ENCODE measurements around the gene CFAP299.
A peak's percentile ranks its signal among the peaks of the same experiment; 100 is the strongest.

The CFAP299 gene

DNA sequence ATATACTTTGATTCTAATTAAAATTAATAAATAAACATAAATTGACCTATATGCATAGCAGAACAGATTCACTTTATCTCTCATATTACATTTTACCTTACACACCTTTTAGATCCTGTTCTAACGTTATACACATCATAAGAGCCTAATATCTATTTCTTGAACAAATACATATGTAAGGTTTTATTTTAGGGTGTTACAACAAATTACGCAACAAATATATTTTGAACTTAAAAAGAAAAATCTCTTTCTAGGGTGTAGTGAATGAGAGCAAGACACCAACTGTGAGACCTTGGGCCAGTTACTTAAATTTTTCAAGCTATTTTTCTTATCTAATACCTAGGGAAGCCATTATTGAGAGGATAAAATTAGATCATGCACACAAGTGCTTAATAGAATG, 191.2 kb downstream of the CFAP299 start:
- no peak for DNase-seq (ENCODE audit: low read depth)

DNA sequence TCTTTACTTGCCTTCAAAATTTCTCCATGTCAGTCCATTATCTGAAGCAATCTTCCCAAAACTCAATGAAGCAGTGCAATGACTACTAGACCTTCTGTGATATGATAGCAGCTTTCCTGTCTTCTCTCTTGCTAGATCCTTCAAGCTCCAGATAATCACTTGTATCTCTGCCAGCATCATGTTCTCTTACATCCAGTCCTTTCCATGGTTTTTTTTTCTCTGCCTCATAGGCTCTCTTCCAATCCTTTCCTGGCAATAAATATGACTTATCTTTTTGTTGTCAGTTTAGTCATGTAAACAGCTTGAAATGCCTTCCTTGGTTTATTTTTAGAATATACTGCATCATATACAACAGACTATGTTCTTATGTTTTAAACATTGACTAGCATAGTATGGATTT, 193.5 kb downstream of the CFAP299 start:
- DNase-seq (ENCODE audit: low read depth) = no peak

DNA sequence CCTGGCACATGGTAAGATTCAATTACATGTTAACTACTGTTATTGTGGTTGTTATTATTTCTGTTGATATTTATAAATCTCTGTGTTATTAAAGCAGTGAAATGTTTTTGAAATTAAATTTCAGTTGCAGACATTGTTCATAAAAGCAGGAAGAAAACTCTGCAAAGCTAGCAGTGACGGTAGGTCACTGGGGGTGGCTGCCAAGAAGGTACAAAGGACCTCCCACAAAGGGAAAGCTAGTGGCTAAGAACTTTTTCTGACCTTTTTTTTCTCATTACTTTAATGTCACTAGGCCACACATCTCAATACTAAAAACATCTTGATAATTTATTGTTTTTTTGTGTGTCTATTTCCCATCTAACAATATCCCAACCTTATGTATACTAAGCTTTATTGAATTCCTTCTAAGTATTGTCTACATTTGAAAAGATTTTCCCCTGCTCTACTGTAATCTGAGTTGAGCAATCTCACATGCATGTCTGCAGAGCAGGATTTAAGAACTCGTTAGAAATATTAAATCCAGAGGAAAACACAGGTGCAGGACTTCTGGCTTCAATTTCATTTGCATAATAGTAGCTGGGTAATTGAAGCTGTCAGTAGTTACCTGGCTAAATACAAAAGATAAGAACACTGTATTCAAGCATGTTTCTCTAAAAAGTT, 197.3 kb downstream of the CFAP299 start:
- no peak for DNase-seq (ENCODE audit: low read depth)

DNA sequence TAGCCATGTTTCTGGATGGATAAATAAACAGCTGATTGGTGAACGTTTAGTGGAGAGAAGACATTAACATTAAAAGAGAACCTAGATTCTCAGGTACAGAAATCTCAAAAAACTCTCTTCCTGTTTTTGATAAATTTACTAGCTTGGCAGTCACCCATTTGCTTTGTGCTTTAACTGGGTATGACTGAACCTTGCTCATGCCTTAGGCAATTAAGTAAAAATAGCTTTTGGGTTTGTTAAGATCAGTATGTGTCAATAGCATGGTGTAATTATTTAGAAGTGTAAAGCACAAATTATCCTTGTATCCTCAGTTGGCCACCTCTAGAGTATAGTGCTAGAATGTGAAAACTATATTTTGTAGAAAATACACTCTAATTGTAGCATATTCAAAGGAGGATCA, 200.0 kb downstream of the CFAP299 start:
- no peak for DNase-seq (ENCODE audit: low read depth)

DNA sequence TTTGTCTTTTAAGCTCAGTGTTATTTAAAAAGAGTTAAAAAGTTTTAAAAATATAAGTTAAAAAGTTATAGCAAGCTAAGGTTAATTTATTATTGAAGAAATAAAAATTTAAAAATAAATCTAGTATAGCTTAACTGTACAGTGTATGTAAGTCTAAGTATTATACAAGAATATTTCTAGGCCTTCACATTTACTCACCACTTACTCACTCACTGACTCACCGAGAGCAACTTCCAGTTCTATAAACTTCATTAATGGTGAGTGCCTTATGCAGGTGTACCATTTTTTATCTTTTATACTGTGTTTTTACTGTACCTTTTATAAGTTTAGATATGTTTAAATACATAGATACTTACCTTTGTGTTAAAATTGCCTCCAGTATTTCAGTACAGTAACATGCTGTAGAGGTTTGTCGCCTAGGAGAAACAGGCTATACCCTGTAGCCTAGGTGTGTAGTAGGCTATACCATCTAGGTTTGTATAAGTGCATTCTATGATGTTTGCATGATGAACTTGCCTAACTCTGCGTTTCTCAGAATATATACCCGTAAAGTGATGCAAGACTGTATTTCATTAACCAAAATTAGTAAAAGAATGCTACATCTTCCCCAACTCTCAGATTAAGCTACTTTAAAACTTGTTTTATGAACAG, 202.9 kb downstream of the CFAP299 start:
- peak; percentile 4 for DNase-seq (ENCODE audit: low read depth)

DNA sequence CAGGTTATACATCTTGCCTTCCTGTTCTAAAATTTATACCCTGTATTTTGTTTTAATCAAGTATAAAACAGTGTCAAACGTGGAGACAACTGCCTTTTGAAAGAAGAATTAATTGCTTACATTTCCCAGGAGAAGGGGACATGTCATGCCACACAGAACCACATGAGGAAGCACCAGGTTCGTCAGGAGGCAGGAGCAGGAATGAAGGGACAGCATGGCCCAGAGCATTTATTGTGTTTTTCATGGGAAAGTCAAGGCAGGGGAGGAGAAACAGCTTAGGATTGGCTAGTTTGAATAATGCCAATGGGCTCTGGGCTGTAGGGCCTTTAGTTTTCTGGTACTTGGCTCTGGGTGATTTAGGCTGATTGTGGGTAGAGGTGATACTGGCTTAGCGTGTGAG, 203.7 kb downstream of the CFAP299 start:
- no peak for DNase-seq (ENCODE audit: low read depth)

GRCh38 chr4:80540349-80540748, 204.8 kb downstream of the CFAP299 start:
- no peak for DNase-seq (ENCODE audit: low read depth)

GRCh38 chr4:80540785-80541469, 205.4 kb downstream of the CFAP299 start:
- no peak for DNase-seq (ENCODE audit: low read depth)

- DNase-seq (ENCODE audit: low read depth) = no peak
These were observed 207.2 kb downstream of the CFAP299 start for GRCh38 chr4:80542747-80543146.

- no peak for DNase-seq (ENCODE audit: low read depth)
These were observed 224.8 kb downstream of the CFAP299 start for GRCh38 chr4:80560337-80560736.

DNA sequence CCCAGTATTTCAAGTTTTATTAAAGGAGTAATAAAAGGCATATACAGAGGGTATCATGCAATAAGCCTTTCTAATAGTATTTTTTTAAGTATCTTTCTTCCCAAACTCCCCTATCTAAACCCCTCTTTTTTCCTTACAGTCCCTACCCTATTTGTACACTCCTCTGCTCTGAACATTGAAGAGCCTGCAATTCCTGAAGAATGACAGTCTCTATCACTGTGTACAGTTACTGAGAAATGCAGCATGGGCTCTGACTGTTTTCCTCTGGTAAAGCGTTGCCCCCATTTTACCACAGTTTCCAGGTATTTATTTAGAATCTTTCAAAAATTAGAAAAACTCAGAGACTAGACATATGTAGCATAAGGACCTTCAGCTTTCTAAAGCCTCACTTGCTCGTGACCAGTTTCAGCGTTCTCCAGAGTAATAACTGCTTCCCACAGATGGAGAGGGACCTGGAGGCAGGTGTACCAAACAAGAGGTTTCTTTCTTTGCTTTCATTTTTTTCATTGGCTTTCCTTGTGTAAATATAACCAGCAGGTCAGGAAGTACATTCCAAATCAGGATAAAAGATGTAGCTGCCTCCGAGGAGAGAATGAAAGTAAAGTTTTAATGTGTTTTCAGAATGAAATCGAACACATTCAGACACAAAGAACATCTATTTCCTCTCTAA, 230.8 kb downstream of the CFAP299 start:
- DNase-seq (ENCODE audit: low read depth) = no peak

GRCh38 chr4:80568891-80569290, 233.4 kb downstream of the CFAP299 start:
- DNase-seq (ENCODE audit: low read depth) = no peak

- no peak for DNase-seq (ENCODE audit: low read depth)
These were observed 241.3 kb downstream of the CFAP299 start for GRCh38 chr4:80576796-80577195.

- no peak for DNase-seq (ENCODE audit: low read depth)
These were observed 242.5 kb downstream of the CFAP299 start for GRCh38 chr4:80578001-80578400.

GRCh38 chr4:80585542-80585941, 250.0 kb downstream of the CFAP299 start:
- DNase-seq (ENCODE audit: low read depth) = no peak

- DNase-seq (ENCODE audit: low read depth) = no peak
These were observed 251.2 kb downstream of the CFAP299 start for GRCh38 chr4:80586716-80587115.

GRCh38 chr4:80587871-80588385, 252.4 kb downstream of the CFAP299 start:
- no peak for DNase-seq (ENCODE audit: low read depth)

GRCh38 chr4:80592950-80593349, 257.4 kb downstream of the CFAP299 start:
- DNase-seq (ENCODE audit: low read depth) = no peak

- DNase-seq (ENCODE audit: low read depth) = no peak
These were observed 259.2 kb downstream of the CFAP299 start for GRCh38 chr4:80594701-80595100.

DNA sequence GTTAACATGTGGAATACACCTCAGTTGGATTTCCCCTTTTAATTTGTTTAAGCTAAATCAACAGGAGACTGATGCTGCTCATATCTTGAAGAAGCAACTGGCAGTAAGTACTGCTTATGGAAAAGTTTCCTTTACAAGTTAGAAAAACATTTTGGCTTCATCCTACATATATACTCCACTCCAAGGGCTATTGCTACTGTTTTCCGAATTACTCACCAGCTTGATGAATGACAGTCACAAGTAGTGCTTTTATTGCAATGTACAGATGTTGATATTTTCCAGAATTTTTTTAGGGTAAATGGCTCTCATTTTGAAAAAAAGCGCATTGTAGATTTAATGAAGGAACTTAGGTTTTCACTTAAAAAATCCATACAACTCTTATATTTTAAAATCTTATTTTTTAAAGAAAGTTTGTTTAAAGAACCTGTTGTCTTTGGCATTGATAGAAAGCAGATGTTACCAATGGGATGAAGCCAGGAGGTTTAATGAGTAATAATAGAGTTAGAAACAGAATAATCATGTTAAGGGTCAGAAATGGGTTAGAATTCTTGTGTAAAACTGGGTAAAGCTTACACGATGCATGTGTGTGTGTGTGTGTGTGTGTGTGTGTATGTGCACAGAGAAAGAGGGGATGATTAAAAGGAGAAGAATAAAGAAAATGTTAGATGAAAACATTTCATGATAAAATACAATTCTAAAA, 272.9 kb downstream of the CFAP299 start:
- no peak for DNase-seq (ENCODE audit: low read depth)

DNA sequence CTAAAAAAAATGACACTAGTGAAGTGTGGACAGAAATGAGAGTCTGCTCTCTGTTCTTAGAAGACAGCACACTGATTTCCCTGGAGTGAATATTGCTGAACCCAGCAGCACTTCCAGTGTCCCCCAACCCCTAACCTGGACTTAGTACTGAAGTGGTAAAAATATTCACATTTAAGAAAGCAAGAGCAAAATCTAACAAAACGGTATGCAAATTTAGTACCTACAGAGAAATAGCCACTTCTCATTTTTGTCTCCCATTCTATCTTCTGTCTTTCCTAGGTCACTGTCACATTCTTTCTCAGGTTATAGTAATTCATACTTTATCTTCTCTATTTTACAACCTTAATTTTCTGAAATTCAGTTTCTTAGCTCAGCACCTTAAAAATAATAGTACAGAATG, 274.7 kb downstream of the CFAP299 start:
- DNase-seq (ENCODE audit: low read depth) = no peak

All from non-pigmented ciliary epithelial cell (primary cell).